ENCODE data around the gene CUBN.

DNA sequence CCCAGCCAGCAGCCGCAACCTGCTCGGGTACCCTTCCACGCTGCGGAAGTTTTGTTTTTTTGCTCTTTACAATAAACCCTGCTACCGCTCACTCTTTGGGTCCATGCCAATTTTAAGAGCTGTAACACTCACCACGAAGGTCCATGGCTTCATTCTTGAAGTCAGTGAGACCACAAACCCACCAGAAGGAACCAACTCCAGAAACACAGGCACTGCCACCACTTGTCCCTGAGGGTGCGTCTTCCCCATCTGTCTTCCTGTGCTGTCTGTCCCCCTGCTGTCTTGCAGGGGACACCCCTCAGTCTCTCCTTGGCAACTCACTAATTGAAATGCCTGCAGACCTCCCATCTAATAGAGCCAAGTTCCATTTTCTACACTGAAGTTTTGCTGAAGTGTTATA is 263.8 kb downstream of the CUBN start:
- TF ChIP-seq, protein P1, sequence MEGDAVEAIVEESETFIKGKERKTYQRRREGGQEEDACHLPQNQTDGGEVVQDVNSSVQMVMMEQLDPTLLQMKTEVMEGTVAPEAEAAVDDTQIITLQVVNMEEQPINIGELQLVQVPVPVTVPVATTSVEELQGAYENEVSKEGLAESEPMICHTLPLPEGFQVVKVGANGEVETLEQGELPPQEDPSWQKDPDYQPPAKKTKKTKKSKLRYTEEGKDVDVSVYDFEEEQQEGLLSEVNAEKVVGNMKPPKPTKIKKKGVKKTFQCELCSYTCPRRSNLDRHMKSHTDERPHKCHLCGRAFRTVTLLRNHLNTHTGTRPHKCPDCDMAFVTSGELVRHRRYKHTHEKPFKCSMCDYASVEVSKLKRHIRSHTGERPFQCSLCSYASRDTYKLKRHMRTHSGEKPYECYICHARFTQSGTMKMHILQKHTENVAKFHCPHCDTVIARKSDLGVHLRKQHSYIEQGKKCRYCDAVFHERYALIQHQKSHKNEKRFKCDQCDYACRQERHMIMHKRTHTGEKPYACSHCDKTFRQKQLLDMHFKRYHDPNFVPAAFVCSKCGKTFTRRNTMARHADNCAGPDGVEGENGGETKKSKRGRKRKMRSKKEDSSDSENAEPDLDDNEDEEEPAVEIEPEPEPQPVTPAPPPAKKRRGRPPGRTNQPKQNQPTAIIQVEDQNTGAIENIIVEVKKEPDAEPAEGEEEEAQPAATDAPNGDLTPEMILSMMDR (IDR thresholded peaks at IDR 0.05 in 4 of 5, conservative IDR thresholded peaks at IDR 0.05 in 1 of 5): no peak
- TF ChIP-seq POLR2A (IDR thresholded peaks at IDR 0.05): no peak

All from gastrocnemius medialis (tissue), 4 donors.